Stimulated activated CD8-positive, alpha-beta memory T cell treated with anti-CD3 and anti-CD28 coated beads, Interleukin-12 subunit alpha, Interleukin-12 subunit beta, amount 100 ng/mL, for 4 hours (primary cell): Measurements from ENCODE around the gene ZNF469.

ENCODE experiments used
- DNase-seq: peaks from one replicate; pipeline ENCODE4 v3.0.0-alpha.2; 2020; ENCODE audit warnings: low read depth

Gene ZNF469

GRCh38 chr16:88428616-88429386 is 46.0 kb downstream of the ZNF469 start:
- DNase-seq: no peak

GRCh38 chr16:88429387-88430184 is 46.8 kb downstream of the ZNF469 start:
- DNase-seq: no peak

GRCh38 chr16:88430185-88430523 is 47.4 kb downstream of the ZNF469 start:
- no peak for DNase-seq

- DNase-seq: peak; percentile 17
Observed at GRCh38 chr16:88430524-88431446, 48.0 kb downstream of the ZNF469 start.

DNA sequence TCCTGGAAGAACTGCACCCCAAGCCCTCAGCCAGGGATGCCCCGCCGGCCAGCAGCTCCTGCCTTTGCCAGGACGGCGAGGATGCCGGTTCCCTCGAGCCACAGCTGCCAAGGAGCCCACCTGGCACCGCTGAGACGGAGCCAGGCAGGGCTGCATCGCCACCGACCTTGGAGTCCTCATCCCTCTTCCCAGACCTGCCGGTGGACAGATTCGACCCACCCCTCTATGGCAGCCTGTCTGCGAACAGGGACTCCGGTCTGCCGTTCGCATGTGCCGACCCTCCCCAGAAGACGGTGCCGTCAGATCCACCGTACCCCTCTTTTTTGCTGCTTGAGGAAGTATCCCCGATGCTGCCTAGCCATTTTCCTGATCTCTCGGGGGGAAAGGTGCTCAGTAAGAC is 48.9 kb downstream of the ZNF469 start:
- no peak for DNase-seq

DNA sequence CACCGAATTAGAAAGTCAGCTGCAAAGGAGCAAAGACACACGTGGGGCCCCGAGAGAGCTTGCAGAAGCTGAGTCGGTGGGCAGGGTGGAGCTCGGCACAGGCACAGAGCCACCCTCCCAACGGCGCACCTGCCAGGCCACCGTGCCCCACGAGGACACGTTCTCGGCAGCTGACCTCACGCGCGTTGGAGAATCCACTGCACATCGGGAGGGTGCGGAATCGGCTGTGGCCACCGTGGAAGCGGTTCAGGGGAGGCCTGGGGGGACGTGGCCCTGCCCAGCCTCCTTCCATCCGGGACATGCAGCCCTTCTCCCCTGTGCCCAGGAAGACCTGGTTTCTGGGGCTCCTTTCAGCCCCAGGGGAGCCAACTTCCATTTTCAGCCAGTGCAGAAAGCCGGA is 49.4 kb downstream of the ZNF469 start:
- DNase-seq: no peak
